Subcutaneous abdominal adipose tissue (tissue), 5 donors: ENCODE results near the gene IARS2.
A peak's percentile ranks its signal among the peaks of the same experiment; 100 is the strongest.
"Not testable (repeated sequence)": the region's sequence is repeated elsewhere in the genome, so short reads cannot be mapped to it uniquely, and the experiment has no call there.

ENCODE experiments used
- H3K27ac ChIP-seq: one replicate; pipeline ENCODE4 v1.7.0; 2013; ENCODE audit warnings: low read depth, mild to moderate bottlenecking, inconsistent platforms, low read length, moderate library complexity
- H3K27me3 ChIP-seq, 5 donors: one replicate each; pipeline ENCODE4 v1.7.0; 2013; ENCODE audit warnings: low read length in 5 of 5, inconsistent platforms in 1 of 5; ENCODE audit not compliant: control insufficient read depth in 5 of 5, insufficient read depth in 4 of 5
- H3K36me3 ChIP-seq, 5 donors: one replicate each; pipeline ENCODE4 v1.7.0; 2013; ENCODE audit warnings: low read length in 5 of 5; ENCODE audit not compliant: control insufficient read depth in 5 of 5, insufficient read depth in 5 of 5
- H3K4me1 ChIP-seq, 5 donors: one replicate each; pipeline ENCODE4 v1.7.0; 2013; ENCODE audit warnings: low read length in 5 of 5, mild to moderate bottlenecking in 3 of 5, moderate library complexity in 1 of 5; ENCODE audit not compliant: control insufficient read depth in 5 of 5, insufficient read depth in 5 of 5
- H3K4me3 ChIP-seq, 5 donors: one replicate each; pipeline ENCODE4 v1.7.0; 2013; ENCODE audit warnings: low read length in 5 of 5, low read depth in 1 of 5
- H3K9ac ChIP-seq, 5 donors: one replicate each; pipeline ENCODE4 v1.7.0; 2013; ENCODE audit warnings: low read length in 5 of 5, mild to moderate bottlenecking in 4 of 5, moderate library complexity in 3 of 5
- H3K9me3 ChIP-seq, 5 donors: one replicate each; pipeline ENCODE4 v1.7.0; 2013; ENCODE audit warnings: low read length in 5 of 5; ENCODE audit not compliant: control insufficient read depth in 5 of 5
- donor health status: healthy.
- donor health status: healthy.
- donor health status: healthy.
- donor health status: healthy.
- donor health status: healthy.

The IARS2 gene

DNA sequence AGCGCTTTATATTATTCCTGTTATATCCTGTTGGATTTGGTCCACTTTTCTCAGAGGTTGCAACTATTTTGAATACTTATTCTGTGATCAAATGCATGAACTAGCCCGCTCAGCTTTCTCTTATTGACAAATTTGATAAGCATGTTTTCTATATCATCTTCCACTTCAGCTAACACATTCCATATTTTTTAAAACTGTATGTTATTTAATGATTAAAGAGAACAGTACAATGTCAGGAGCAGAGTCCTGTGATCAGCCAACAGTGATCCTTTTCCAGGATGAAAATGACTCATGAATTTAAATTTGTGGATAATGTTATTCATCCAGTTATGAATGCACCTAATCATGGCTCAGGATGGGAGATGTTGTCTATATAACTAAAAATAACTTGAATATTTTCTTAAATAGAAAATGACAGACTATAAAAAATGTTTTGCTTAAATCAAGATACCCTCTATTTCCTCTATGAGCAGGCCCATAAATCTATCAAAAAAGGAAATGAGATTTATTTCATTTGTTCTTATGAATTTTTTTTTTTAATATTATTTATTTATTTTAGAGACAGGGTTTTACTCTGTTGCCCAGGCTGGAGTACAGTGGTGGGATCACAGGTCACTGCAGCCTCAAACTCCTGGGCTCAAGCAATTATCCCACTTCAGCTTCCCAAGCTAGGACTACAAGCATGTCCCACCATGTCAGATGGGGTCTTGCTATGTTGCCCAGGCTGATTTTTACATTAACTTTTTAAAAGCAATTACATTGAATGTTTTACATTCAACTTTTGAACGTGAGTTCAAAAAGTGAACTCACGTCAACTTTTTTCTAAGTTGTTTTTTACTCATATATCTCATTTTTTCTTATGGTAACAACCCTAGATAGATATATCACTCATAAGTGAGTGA lies 16.8 kb upstream of the IARS2 start:
- H3K9ac ChIP-seq, result no peak overlapping the region
- H3K4me1 ChIP-seq, result no peaks in the 10 kb centered on the region
- no peaks in the 10 kb centered on the region for H3K9me3 ChIP-seq
- H3K27me3 ChIP-seq, result no peaks in the 10 kb centered on the region
- no peak overlapping the region for H3K27ac ChIP-seq
- H3K4me3 ChIP-seq, result no peak overlapping the region
- H3K36me3 ChIP-seq, result peaks cover 9 to 19% (median 14%) of the 10 kb centered on the region in 5 donors

DNA sequence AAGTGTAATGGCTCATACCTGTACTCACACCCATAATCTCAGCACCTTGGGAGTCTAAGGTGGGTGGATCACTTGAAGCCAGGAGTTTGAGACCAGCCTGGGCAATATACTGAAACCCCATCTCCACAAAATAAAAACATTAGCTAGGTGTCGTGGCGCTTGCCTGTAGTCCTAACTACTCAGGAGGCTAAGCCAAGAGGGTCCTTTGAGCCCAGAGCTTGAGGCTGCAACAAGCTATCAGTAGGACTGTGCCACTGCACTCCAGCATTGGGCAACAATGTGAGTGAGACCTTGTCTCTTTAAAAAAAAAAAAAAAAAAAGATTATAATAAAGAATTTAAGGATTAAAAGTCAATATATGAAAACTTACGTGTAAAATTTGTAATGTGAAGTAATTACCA lies 16.0 kb upstream of the IARS2 start:
- Histone ChIP-seq H3K9me3 (no peaks in the 10 kb centered on the region), H3K4me1 (no peaks in the 10 kb centered on the region), H3K4me3 (no peak overlapping the region), H3K36me3 (peaks cover 3 to 11% (median 7%) of the 10 kb centered on the region in 5 donors), H3K27ac (no peak overlapping the region), H3K27me3 (no peaks in the 10 kb centered on the region), H3K9ac (no peak overlapping the region)

DNA sequence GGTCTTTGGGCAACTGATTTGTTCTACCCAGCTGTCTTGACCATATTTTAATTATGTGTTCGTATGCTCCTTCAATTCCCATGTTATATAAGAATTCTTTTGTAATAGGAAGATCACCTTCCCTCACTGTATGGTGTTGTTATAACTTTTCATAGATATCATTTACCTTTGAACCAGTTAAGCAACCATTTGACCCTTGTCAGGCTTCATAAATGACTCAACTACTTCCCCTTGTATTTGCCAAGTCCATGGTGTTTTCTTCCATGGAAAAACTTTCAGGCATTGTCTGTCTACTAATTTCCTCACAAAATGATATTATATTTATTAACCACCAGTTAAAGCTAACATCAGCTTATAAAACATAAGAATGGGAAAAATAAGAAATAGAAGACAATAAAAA lies 9.5 kb upstream of the IARS2 start:
- H3K4me3 ChIP-seq, result no peak overlapping the region
- no peak overlapping the region for H3K9ac ChIP-seq
- H3K27me3 ChIP-seq, result no peaks in the 10 kb centered on the region
- H3K27ac ChIP-seq, result peak overlapping the region; percentile 62
- no peaks in the 10 kb centered on the region for H3K9me3 ChIP-seq
- H3K36me3 ChIP-seq, result no peaks in the 10 kb centered on the region
- peaks cover 0 to 13% (median 7%) of the 10 kb centered on the region in 5 donors for H3K4me1 ChIP-seq

DNA sequence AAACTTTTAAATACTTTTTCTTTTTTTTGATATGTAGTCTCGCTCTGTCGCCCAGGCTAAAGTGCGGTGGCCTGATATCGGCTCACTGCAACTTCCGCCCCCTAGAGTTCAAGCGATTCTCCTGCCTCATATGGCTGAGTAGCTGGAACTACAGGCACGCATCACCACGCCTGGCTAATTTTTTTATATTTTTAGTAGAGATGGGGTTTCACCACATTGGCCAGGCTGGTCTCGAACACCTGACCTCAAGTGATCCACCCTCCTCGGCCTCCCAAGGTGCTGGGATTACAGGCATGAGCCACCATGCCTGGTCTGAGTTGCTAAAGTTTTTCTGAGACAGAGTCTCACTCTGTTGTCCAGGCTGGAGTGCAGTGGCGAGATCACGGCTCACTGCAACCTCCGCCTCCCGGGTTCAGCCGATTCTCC lies 7.7 kb upstream of the IARS2 start:
- not testable (repeated sequence) for H3K4me3 ChIP-seq, H3K9me3 ChIP-seq, H3K27ac ChIP-seq, H3K36me3 ChIP-seq, H3K9ac ChIP-seq, H3K27me3 ChIP-seq
- H3K4me1 ChIP-seq, result peaks cover 0 to 20% (median 12%) of the 10 kb centered on the region in 5 donors

DNA sequence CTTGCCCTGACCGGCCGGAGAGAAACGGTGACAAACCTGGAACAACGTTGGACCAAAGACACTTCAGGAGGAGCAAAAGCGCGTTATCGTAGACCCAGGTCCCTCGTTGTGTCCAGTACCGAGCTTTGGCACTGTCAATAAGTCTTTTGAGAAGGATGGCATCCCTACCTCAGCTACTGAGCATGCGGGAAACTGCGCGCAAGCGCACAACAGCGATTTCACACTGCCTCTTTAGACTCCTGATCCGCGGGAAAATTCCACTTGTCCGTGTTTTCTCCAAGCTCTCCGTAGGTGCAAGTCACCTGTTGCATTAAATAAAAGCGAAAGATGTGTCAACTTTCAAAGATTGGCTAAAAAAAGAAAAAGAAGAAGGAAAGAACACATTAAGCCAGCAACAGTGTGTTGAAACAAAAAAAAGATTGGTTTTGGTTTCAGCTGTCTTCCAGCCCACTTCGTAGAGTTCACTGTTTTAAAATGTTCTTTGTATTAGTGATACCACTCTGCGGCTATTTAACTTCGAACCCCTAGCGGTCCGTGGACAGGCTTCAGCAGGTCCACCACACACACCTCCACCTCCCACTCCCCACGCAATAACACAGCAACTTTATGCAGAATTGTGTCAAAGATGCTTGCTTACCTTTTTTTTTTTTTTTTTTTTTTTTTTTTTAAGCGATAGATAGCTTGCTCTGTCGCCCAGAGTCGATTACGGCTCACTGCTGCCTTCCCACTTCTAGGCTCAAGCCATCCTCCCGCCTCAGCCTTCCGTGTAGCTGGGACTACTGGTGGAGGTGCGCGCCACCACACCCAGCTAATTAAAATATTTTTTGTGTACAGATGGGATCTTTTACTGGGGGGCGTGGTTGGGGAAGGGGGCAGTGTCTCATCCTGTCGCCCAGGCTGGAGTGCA lies 4.0 kb upstream of the IARS2 start, which contains the start of gene BPNT1:
BPNT1 (minus strand) TSS at position 139 of the 907 bp plus-strand sequence. CDS start 9,942 bp downstream, outside the sequence.
- H3K4me3 ChIP-seq, result peak within 1 kb of the TSS; percentile 78 to 91 (median 81)
- no peaks in the 10 kb centered on the region for H3K27me3 ChIP-seq
- peaks cover 0 to 25% (median 22%) of the 10 kb centered on the region in 5 donors for H3K4me1 ChIP-seq
- H3K27ac ChIP-seq, result peak within 1 kb of the TSS; percentile 8
- H3K9ac ChIP-seq, result peak within 1 kb of the TSS; percentile 32 to 84 (median 70)
- H3K9me3 ChIP-seq, result no peaks in the 10 kb centered on the region
- no peaks in the 10 kb centered on the region for H3K36me3 ChIP-seq

DNA sequence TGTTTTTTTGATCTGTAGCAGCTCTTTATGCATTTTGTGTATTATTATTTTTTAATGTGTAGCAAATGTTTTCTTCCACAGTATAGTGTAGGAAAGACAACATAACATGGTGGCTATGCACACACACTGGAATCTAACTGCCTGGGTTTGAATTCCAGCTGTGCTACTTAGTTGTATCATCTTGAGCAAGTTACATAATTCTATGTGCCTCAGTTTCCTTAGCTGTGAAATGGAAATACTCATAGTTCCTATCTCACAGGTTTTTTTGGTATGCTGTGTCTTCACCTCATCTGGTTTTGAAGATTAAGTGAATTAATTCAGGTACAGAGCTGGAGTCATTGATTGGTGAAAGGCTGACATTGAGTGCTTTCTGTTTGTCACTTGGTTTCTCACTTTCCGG lies 1.2 kb upstream of the IARS2 start:
- H3K27ac ChIP-seq, result no peak overlapping the region
- H3K36me3 ChIP-seq, result peaks cover 0 to 2% (median 0%) of the 10 kb centered on the region in 5 donors
- no peaks in the 10 kb centered on the region for H3K27me3 ChIP-seq
- H3K4me3 ChIP-seq, result no peak overlapping the region
- H3K9ac ChIP-seq, result no peak overlapping the region
- H3K4me1 ChIP-seq, result peaks cover 2 to 36% (median 31%) of the 10 kb centered on the region in 5 donors
- H3K9me3 ChIP-seq, result no peaks in the 10 kb centered on the region

DNA sequence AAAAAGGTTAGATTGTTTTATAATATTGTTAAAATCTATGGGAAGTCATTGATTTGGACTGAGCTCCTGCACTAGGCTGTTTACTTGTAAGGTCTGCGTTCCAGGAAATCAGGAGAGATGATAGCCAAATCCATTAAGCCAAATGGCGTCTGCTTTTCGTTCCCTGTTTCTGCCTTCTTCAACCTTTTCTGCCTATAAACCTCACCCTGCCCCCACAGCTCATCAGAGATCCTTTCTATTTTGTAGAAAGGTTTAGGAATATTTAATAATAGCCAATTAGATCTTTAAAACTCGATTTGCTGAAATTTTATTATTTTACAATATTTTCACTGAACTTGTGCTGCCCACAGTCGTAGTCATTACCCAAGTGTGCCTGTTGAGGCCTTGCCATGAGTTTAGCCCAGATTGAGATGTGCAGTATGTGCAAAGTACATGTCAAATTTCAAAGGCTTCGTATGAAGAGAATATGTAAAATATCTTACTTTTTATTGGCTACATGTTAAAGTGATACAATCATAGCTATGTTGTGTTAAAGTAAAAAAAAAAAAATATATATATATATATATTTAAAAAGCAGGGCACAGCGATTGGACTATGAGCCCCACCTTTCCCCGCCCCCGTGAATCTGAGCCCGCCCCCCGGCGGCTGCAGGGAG lies 444 bp upstream of the IARS2 start:
- Histone ChIP-seq H3K27ac (no peak overlapping the region), H3K4me3 (peak overlapping the region in 4 of 5 donors; percentile 29 to 49 (median 38)), H3K9ac (peak overlapping the region in 2 of 5 donors; percentile 11 to 37), H3K9me3 (no peaks in the 10 kb centered on the region), H3K27me3 (no peaks in the 10 kb centered on the region), H3K4me1 (peaks cover 2 to 36% (median 31%) of the 10 kb centered on the region in 5 donors), H3K36me3 (peaks cover 3 to 10% (median 5%) of the 10 kb centered on the region in 5 donors)

DNA sequence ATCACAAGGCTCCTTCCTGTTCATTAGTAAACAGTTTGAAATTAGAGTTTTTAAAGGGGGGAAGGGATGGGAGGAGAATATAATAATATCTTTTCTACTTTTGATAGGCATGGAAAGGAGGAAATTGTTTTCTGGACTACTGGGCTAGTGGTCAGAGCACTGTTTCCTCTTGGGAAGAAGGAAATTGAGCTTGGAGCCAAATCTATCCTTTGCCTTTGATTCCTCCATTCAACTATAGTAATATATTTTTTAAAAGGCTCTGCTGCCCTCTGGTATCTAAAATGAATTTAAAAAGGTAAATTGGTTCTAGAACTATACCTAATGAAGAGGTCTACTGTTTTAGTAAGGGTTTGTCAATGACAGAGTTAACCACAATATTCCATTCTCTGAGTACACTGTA lies 5.9 kb downstream of the IARS2 start:
- H3K27me3 ChIP-seq, result no peaks in the 10 kb centered on the region
- peaks cover 2 to 22% (median 13%) of the 10 kb centered on the region in 5 donors for H3K4me1 ChIP-seq
- H3K4me3 ChIP-seq, result no peak overlapping the region
- peaks cover 31 to 46% (median 32%) of the 10 kb centered on the region in 5 donors for H3K36me3 ChIP-seq
- H3K27ac ChIP-seq, result peak overlapping the region; percentile 23
- no peaks in the 10 kb centered on the region for H3K9me3 ChIP-seq
- H3K9ac ChIP-seq, result no peak overlapping the region

DNA sequence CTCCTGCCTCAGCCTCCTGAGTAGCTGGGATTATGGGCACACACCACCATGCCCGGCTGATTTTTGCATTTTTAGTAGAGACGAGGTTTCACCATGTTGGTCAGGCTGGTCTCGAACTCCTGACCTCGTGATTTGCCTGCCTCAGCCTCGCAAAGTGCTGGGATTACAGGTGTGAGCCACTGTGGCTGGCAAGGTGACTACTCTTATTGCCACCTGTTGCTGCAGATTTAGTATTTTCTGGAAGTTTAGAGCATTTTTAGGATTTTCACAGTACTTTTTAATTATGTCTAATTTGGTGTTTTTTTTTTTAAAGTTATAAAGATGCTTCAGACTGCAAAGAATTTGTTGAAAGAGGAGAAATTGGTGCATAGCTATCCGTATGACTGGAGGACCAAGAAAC lies 16.5 kb downstream of the IARS2 start:
- not testable (repeated sequence) for H3K27me3 ChIP-seq, H3K27ac ChIP-seq, H3K9ac ChIP-seq, H3K4me1 ChIP-seq, H3K9me3 ChIP-seq, H3K4me3 ChIP-seq
- H3K36me3 ChIP-seq, result peaks cover 40 to 66% (median 52%) of the 10 kb centered on the region in 5 donors
